NB4 (cell line): ENCODE measurements around the gene DRAXIN.

Source experiments
- DNase-seq: peaks from one replicate; pipeline ENCODE4 v3.0.0; 2010; ENCODE audit warnings: low read depth
- H3K4me3 ChIP-seq: one replicate; pipeline ENCODE4 v1.5.1; 2011; ENCODE audit warnings: mild to moderate bottlenecking, low read depth, low read length, moderate library complexity
- MYC ChIP-seq: IDR thresholded peaks from 2 replicates; pipeline ENCODE4 v1.6.1; 2011; ENCODE audit warnings: low read depth, low read length
- POLR2A ChIP-seq: IDR thresholded peaks from 2 replicates; pipeline ENCODE4 v1.6.1; 2011; ENCODE audit warnings: mild to moderate bottlenecking; ENCODE audit not compliant: insufficient read length; ENCODE audit errors: extremely low read depth
- TF ChIP-seq, protein P1 (sequence below): IDR thresholded peaks from 2 replicates; pipeline ENCODE4 v1.6.1; 2011; ENCODE audit warnings: low read depth, low read length
- TF ChIP-seq, protein P2 (sequence below): IDR thresholded peaks from one replicate; pipeline ENCODE4 v1.5.1; 2012; ENCODE audit warnings: low read depth, low read length

DRAXIN gene

DNA sequence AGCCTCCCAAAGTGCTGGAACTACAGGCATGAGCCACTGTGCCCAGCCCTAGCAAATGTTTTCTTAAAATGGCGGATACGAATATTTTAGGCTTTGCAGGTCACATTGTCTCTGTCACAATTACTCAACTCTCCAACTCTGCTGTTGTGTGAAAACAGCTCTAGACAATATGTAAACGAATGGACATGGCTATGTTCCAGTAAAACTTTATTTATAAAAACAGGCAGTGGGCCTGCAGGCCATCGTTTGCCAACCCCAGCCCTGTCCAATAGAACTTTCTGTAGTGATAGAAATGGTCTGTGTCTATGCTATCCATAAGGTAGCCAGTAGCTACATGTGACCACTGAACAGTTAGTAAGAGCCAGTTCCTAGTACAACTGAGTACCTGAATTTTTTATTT, 31.8 kb upstream of the DRAXIN start:
- no peak for TF ChIP-seq MYC
- H3K4me3 ChIP-seq: no peak overlapping the region
- DNase-seq: no peak

DNA sequence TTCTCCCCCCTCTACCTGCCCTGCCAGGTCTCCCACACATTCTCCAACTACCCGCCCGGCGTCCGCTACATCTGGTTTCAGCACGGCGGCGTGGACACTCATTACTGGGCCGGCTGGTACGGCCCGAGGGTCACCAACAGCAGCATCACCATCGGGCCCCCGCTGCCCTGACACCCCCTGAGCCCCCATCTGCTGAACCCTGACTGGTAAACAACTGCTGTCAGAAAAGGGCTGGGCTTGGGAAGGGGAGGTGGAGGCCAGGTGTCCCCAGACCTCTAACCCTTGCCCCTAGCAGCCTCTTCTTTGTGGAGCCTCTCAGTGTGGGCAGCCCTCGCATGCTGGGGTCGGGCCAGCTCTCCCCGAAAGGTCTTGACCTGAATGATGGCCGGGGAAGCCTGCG, 30.4 kb upstream of the DRAXIN start:
- TF ChIP-seq, protein P1, sequence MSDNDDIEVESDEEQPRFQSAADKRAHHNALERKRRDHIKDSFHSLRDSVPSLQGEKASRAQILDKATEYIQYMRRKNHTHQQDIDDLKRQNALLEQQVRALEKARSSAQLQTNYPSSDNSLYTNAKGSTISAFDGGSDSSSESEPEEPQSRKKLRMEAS: no peak
- TF ChIP-seq MYC: no peak
- TF ChIP-seq, protein P2, sequence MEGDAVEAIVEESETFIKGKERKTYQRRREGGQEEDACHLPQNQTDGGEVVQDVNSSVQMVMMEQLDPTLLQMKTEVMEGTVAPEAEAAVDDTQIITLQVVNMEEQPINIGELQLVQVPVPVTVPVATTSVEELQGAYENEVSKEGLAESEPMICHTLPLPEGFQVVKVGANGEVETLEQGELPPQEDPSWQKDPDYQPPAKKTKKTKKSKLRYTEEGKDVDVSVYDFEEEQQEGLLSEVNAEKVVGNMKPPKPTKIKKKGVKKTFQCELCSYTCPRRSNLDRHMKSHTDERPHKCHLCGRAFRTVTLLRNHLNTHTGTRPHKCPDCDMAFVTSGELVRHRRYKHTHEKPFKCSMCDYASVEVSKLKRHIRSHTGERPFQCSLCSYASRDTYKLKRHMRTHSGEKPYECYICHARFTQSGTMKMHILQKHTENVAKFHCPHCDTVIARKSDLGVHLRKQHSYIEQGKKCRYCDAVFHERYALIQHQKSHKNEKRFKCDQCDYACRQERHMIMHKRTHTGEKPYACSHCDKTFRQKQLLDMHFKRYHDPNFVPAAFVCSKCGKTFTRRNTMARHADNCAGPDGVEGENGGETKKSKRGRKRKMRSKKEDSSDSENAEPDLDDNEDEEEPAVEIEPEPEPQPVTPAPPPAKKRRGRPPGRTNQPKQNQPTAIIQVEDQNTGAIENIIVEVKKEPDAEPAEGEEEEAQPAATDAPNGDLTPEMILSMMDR: no peak
- no peak for TF ChIP-seq POLR2A
- H3K4me3 ChIP-seq: no peak overlapping the region
- no peak for DNase-seq

DNA sequence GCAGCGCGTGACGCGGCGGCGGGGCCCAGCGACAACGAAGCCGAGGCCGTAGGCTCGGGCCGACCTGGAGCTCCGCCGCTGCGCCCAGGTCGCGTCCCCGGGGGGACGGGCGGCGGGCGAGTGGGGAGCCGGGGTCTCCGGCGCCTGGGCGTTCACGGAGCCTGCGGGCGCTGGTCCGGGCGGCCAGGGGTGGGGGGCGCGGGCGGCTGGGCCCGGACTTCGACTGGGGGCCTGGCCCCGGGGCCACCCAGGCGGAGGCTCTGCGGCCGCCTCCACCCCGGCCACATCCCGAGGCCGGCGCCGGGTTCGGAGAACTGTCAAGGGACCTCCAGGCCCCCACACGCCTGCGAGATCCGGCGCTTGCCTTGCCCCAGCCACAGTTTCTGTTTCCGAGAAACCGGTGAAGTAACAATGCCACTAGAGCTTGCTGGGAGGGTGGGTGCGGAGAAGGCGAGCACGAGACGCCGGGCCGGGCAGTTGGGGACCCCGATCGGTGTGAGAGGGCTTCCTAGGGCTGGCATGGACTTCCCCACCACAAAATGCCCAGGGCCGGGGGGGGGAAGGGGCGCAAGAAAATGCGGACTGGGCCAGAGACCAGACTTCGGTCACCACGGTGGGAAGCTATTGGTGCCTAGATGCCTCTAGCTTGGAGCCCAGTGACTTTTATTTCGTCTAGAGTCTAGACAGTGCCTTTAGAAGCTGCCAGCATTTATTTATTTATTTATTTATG, 27.0 kb upstream of the DRAXIN start:
- H3K4me3 ChIP-seq: peak overlapping the region; percentile 53
- TF ChIP-seq POLR2A: peak; percentile 1
- TF ChIP-seq, protein P1: no peak
- peak; percentile 80 for DNase-seq

DNA sequence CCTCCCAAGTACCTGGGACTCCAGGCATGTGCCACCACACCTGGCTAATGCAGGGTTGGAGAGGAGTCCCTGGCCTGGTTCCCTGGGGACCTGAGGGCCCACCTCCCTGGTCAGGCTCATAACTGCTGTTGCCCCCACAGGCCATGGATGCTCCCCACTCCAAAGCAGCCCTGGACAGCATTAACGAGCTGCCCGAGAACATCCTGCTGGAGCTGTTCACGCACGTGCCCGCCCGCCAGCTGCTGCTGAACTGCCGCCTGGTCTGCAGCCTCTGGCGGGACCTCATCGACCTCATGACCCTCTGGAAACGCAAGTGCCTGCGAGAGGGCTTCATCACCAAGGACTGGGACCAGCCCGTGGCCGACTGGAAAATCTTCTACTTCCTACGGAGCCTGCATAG, 23.0 kb upstream of the DRAXIN start:
- no peak overlapping the region for H3K4me3 ChIP-seq
- DNase-seq: no peak
- TF ChIP-seq, protein P1: no peak
- TF ChIP-seq POLR2A (no peak), MYC (no peak)
- TF ChIP-seq, protein P2: no peak

DNA sequence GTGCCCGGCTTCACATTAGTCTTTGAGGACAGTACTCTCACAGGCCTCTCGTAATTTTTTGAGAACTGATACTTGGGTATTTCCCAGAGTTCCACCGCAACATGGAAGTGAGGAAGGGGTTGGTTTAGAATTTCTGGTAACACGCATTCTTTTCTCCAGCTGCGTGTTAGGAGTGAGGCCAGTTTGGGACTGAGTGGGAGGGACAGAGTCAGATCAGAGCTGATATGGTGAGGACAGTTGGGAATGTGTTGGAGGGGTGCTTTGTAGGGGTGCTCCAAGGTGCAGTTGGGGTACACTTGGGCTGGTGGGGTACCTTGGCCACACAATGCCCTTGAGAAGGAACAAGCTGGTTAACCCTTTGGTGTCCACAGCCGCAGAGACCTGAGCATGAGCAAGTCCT, 20.8 kb upstream of the DRAXIN start:
- DNase-seq: no peak
- TF ChIP-seq, protein P2: no peak
- no peak for TF ChIP-seq POLR2A
- TF ChIP-seq, protein P1: no peak
- TF ChIP-seq MYC: no peak
- no peak overlapping the region for H3K4me3 ChIP-seq

DNA sequence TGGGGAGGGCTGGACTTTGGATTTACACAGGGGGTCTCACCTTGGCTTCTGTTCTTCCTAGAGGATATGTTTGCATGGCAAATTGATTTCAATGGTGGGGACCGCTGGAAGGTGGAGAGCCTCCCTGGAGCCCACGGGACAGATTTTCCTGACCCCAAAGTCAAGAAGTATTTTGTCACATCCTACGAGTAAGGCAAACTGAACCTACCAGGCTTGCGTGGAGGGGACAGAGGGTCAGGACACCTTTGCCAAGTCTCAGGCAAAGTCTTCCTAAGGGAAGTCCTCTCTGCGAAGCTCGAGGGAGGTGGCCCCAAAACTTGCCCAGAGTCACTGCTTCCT, 20.3 kb upstream of the DRAXIN start:
- TF ChIP-seq MYC (no peak), POLR2A (no peak)
- TF ChIP-seq, protein P2: no peak
- TF ChIP-seq, protein P1: no peak
- no peak for DNase-seq
- no peak overlapping the region for H3K4me3 ChIP-seq

DNA sequence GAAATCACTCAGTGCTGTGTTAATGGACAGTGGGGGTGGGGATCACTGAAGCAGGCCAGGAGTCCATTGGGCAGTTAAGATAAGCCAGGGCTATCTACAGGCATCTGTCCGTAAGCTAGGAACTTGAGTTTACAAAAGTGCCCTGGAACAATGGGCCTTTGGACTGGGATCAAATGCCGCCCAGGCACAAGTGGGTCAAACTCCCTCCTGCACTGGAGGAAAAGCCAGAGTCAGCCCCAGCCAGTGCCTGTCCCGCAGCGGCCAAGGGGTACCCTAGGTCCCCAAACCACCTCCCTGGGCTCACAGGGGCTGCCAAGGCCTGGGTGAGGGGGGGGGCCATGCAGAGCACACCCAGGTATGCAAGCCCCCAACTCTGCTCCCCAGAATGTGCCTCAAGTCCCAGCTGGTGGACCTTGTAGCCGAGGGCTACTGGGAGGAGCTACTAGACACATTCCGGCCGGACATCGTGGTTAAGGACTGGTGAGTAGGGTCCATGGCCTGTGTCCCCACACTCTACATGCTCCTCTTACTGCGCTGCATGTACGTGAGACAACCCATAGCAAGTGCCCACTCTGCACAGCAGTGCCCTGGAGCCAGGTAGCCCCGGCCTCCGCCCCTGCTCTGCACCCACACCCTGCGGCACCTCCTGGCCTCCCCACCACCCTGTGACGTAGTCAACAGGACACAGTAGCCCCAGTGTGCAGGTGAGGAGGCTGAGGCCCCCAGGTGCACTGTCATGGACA, 19.8 kb upstream of the DRAXIN start:
- DNase-seq: no peak
- TF ChIP-seq MYC (no peak), POLR2A (no peak)
- TF ChIP-seq, protein P1: no peak
- H3K4me3 ChIP-seq: no peak overlapping the region
